IPS-18a (cell line): ENCODE results near the gene PLEKHA8.

Source experiments
- H3K27ac ChIP-seq: one replicate; pipeline ENCODE4 v1.5.1; 2013; ENCODE audit warnings: low read length
- H3K27me3 ChIP-seq: one replicate; pipeline ENCODE4 v1.6.1; 2013; ENCODE audit warnings: mild to moderate bottlenecking, low read length; ENCODE audit not compliant: control insufficient read depth, insufficient read depth
- H3K36me3 ChIP-seq: one replicate; pipeline ENCODE4 v1.6.1; 2013; ENCODE audit warnings: low read depth, low read length; ENCODE audit not compliant: control insufficient read depth
- H3K4me1 ChIP-seq: one replicate; pipeline ENCODE4 v1.6.1; 2013; ENCODE audit warnings: low read depth, low read length; ENCODE audit not compliant: control insufficient read depth
- H3K4me3 ChIP-seq: one replicate; pipeline ENCODE4 v1.5.1; 2013; ENCODE audit warnings: low read length
- H3K9ac ChIP-seq: one replicate; pipeline ENCODE4 v1.6.1; 2013; ENCODE audit warnings: mild to moderate bottlenecking, low read length, moderate library complexity
- H3K9me3 ChIP-seq: one replicate; pipeline ENCODE4 v1.6.1; 2013; ENCODE audit warnings: low read depth, low read length; ENCODE audit not compliant: control insufficient read depth

Gene PLEKHA8

GRCh38 chr7:30163231-30163894, 135.2 kb downstream of the PLEKHA8 start:
- Histone ChIP-seq H3K4me3 (peak overlapping the region; percentile 41), H3K27ac (no peak overlapping the region), H3K9me3 (no peaks in the 10 kb centered on the region), H3K27me3 (peaks cover 18% of the 10 kb centered on the region), H3K4me1 (peaks cover 26% of the 10 kb centered on the region), H3K36me3 (no peaks in the 10 kb centered on the region), H3K9ac (no peak overlapping the region)

GRCh38 chr7:30164567-30164966, 136.4 kb downstream of the PLEKHA8 start:
- no peak overlapping the region for H3K27ac ChIP-seq
- H3K9me3 ChIP-seq, result no peaks in the 10 kb centered on the region
- H3K4me1 ChIP-seq, result peaks cover 37% of the 10 kb centered on the region
- no peaks in the 10 kb centered on the region for H3K36me3 ChIP-seq
- H3K4me3 ChIP-seq, result no peak overlapping the region
- H3K27me3 ChIP-seq, result peaks cover 23% of the 10 kb centered on the region
- no peak overlapping the region for H3K9ac ChIP-seq

GRCh38 chr7:30165590-30165989, 137.4 kb downstream of the PLEKHA8 start:
- H3K36me3 ChIP-seq, result no peaks in the 10 kb centered on the region
- no peak overlapping the region for H3K9ac ChIP-seq
- no peak overlapping the region for H3K4me3 ChIP-seq
- peaks cover 33% of the 10 kb centered on the region for H3K27me3 ChIP-seq
- H3K9me3 ChIP-seq, result no peaks in the 10 kb centered on the region
- peaks cover 39% of the 10 kb centered on the region for H3K4me1 ChIP-seq
- H3K27ac ChIP-seq, result no peak overlapping the region

- Histone ChIP-seq H3K4me1 (peaks cover 39% of the 10 kb centered on the region), H3K4me3 (no peak overlapping the region), H3K36me3 (no peaks in the 10 kb centered on the region), H3K9me3 (no peaks in the 10 kb centered on the region), H3K9ac (no peak overlapping the region), H3K27me3 (peaks cover 34% of the 10 kb centered on the region), H3K27ac (no peak overlapping the region)
Measured at GRCh38 chr7:30166155-30166840, 138.1 kb downstream of the PLEKHA8 start.

GRCh38 chr7:30166841-30167235, 138.6 kb downstream of the PLEKHA8 start:
- Histone ChIP-seq H3K9me3 (no peaks in the 10 kb centered on the region), H3K4me3 (no peak overlapping the region), H3K36me3 (no peaks in the 10 kb centered on the region), H3K27ac (no peak overlapping the region), H3K9ac (no peak overlapping the region), H3K27me3 (peaks cover 34% of the 10 kb centered on the region), H3K4me1 (peaks cover 39% of the 10 kb centered on the region)

GRCh38 chr7:30167901-30168300, 139.7 kb downstream of the PLEKHA8 start:
- H3K27me3 ChIP-seq, result peaks cover 34% of the 10 kb centered on the region
- no peak overlapping the region for H3K27ac ChIP-seq
- H3K9ac ChIP-seq, result no peak overlapping the region
- no peak overlapping the region for H3K4me3 ChIP-seq
- H3K4me1 ChIP-seq, result peaks cover 33% of the 10 kb centered on the region
- H3K9me3 ChIP-seq, result no peaks in the 10 kb centered on the region
- no peaks in the 10 kb centered on the region for H3K36me3 ChIP-seq

GRCh38 chr7:30168835-30169573, 140.8 kb downstream of the PLEKHA8 start:
- Histone ChIP-seq H3K9me3 (no peaks in the 10 kb centered on the region), H3K27ac (peak overlapping the region; percentile 10), H3K4me1 (peaks cover 26% of the 10 kb centered on the region), H3K9ac (peak overlapping the region; percentile 21), H3K36me3 (no peaks in the 10 kb centered on the region), H3K4me3 (peak overlapping the region; percentile 33), H3K27me3 (peaks cover 34% of the 10 kb centered on the region)

GRCh38 chr7:30169579-30169978, 141.4 kb downstream of the PLEKHA8 start:
- H3K4me1 ChIP-seq, result peaks cover 26% of the 10 kb centered on the region
- H3K4me3 ChIP-seq, result peak overlapping the region; percentile 33
- H3K27me3 ChIP-seq, result peaks cover 34% of the 10 kb centered on the region

GRCh38 chr7:30170476-30171205, 142.4 kb downstream of the PLEKHA8 start:
- Histone ChIP-seq H3K4me3 (no peak overlapping the region), H3K9me3 (no peaks in the 10 kb centered on the region), H3K27ac (no peak overlapping the region), H3K4me1 (peaks cover 26% of the 10 kb centered on the region), H3K36me3 (no peaks in the 10 kb centered on the region), H3K27me3 (peaks cover 34% of the 10 kb centered on the region), H3K9ac (no peak overlapping the region)

More at GRCh38 chr7:30169579-30169978, 141.4 kb downstream of the PLEKHA8 start:
- Histone ChIP-seq H3K27ac (no peak overlapping the region), H3K9ac (no peak overlapping the region), H3K9me3 (no peaks in the 10 kb centered on the region), H3K36me3 (no peaks in the 10 kb centered on the region)

- Histone ChIP-seq H3K4me1 (peaks cover 26% of the 10 kb centered on the region), H3K27me3 (peaks cover 30% of the 10 kb centered on the region), H3K9ac (no peak overlapping the region), H3K4me3 (no peak overlapping the region), H3K36me3 (no peaks in the 10 kb centered on the region), H3K9me3 (no peaks in the 10 kb centered on the region), H3K27ac (no peak overlapping the region)
Measured at GRCh38 chr7:30171766-30172447, 143.7 kb downstream of the PLEKHA8 start.

GRCh38 chr7:30172451-30172850, 144.2 kb downstream of the PLEKHA8 start:
- Histone ChIP-seq H3K36me3 (no peaks in the 10 kb centered on the region), H3K4me3 (no peak overlapping the region), H3K27ac (no peak overlapping the region), H3K4me1 (peaks cover 26% of the 10 kb centered on the region), H3K9me3 (no peaks in the 10 kb centered on the region), H3K27me3 (peaks cover 24% of the 10 kb centered on the region), H3K9ac (no peak overlapping the region)
